ENCODE data around the gene PRAMEF11. TPM values are rescaled to one million over a fixed set of nuclear protein-coding genes. Genes with fewer than 3 reads are reported as not detected.

PRAMEF11 gene
- total RNA-seq, 4 donors from 2014 or later: not detected

GRCh38 chr1:12775443-12775842 lies 55.8 kb downstream of the PRAMEF11 start:
- H3K4me1 ChIP-seq: no peaks in the 10 kb centered on the region
- no peak for TF ChIP-seq POLR2A (IDR thresholded peaks at IDR 0.05)
- no peak for TF ChIP-seq CTCF (IDR thresholded peaks at IDR 0.05)
- H3K27me3 ChIP-seq: no peaks in the 10 kb centered on the region
- H3K9me3 ChIP-seq: no peaks in the 10 kb centered on the region
- DNase-seq: no peak
- intact Hi-C loops (cut with DNase I): no loop called here
- WGBS, 2 donors: 84 to 86% methylated on average over 8 of the region's 8 CpGs
- no peak overlapping the region for H3K27ac ChIP-seq
- H3K36me3 ChIP-seq: no peaks in the 10 kb centered on the region
- no peak overlapping the region for H3K4me3 ChIP-seq (replicated peaks in 1 of 3)

GRCh38 chr1:12774801-12775345 lies 56.3 kb downstream of the PRAMEF11 start:
- Histone ChIP-seq H3K4me1 (no peaks in the 10 kb centered on the region), H3K27ac (no peak overlapping the region), H3K4me3 (replicated peaks in 1 of 3) (no peak overlapping the region), H3K9me3 (no peaks in the 10 kb centered on the region), H3K36me3 (no peaks in the 10 kb centered on the region), H3K27me3 (no peaks in the 10 kb centered on the region)
- DNase-seq: no peak
- TF ChIP-seq CTCF (IDR thresholded peaks at IDR 0.05) (no peak), POLR2A (IDR thresholded peaks at IDR 0.05) (no peak)
- intact Hi-C loops (cut with DNase I): no loop called here
- 91 to 94% methylated on average over 3 to 5 of the region's 5 CpGs for WGBS, 2 donors

Other genes with a start within 250 kb of the PRAMEF11 start
- 100 to 1,000 TPM; 181 to 304 (median 268) TPM for gene DHRS3, start 213.2 kb downstream of the PRAMEF11 start, total RNA-seq
- gene AADACL4, start 187.3 kb downstream of the PRAMEF11 start, total RNA-seq: not detected
- not detected for gene AADACL3, start 115.3 kb downstream of the PRAMEF11 start, total RNA-seq
- not detected for gene CFAP107, start 85.2 kb downstream of the PRAMEF11 start, total RNA-seq
- gene PRAMEF12, start 57.7 kb downstream of the PRAMEF11 start, total RNA-seq: not detected
- gene PRAMEF1, start 40.0 kb downstream of the PRAMEF11 start, total RNA-seq: not detected
- gene HNRNPCL1, start 17.3 kb upstream of the PRAMEF11 start, total RNA-seq: not detected
- not detected for gene PRAMEF2, start 25.7 kb upstream of the PRAMEF11 start, total RNA-seq
- gene PRAMEF4, start 54.8 kb upstream of the PRAMEF11 start, total RNA-seq: not detected
- gene PRAMEF10, start 66.9 kb upstream of the PRAMEF11 start, total RNA-seq: not detected
- gene PRAMEF7, start 85.2 kb upstream of the PRAMEF11 start, total RNA-seq: not detected
- gene PRAMEF6, start 116.2 kb upstream of the PRAMEF11 start, total RNA-seq: not detected
- not detected for gene PRAMEF27, start 225.2 kb upstream of the PRAMEF11 start, total RNA-seq
- not detected for gene HNRNPCL3, start 229.4 kb upstream of the PRAMEF11 start, total RNA-seq
- not detected for gene PRAMEF25, start 239.4 kb upstream of the PRAMEF11 start, total RNA-seq

Measured in thyroid gland (tissue), 4 donors.